GM20000 (cell line): ENCODE data around the gene ENPP3.
"Not testable (repeated sequence)": the region's sequence is repeated elsewhere in the genome, so short reads cannot be mapped to it uniquely, and the experiment has no call there.

Experiments
- DNase-seq: peaks from one replicate; pipeline ENCODE4 v3.0.0; 2012; ENCODE audit warnings: low spot score
- CTCF ChIP-seq: IDR thresholded peaks from 2 replicates; pipeline ENCODE4 v1.5.1; 2012; ENCODE audit warnings: mild to moderate bottlenecking, control low read depth; ENCODE audit errors: extremely low read depth, missing control alignments

The ENPP3 gene

GRCh38 chr6:131694832-131695426 is 57.8 kb downstream of the ENPP3 start:
- peak; percentile 54 for TF ChIP-seq CTCF
- peak; percentile 65 for DNase-seq

- DNase-seq: no peak
- no peak for TF ChIP-seq CTCF
Measured at GRCh38 chr6:131696956-131697355, 59.9 kb downstream of the ENPP3 start.

GRCh38 chr6:131700851-131701250 is 63.7 kb downstream of the ENPP3 start:
- DNase-seq: not testable (repeated sequence)

- not testable (repeated sequence) for DNase-seq
Measured at GRCh38 chr6:131703905-131704304, 66.8 kb downstream of the ENPP3 start.

- not testable (repeated sequence) for DNase-seq
Measured at GRCh38 chr6:131710917-131711316, 73.8 kb downstream of the ENPP3 start, which contains the start of gene CTAGE9. CTAGE9 (minus strand) TSS chr6:131711017; CDS start chr6:131711017, 0 bp downstream.

GRCh38 chr6:131715567-131715966 is 78.5 kb downstream of the ENPP3 start:
- DNase-seq: not testable (repeated sequence)

- TF ChIP-seq CTCF: no peak
- DNase-seq: no peak
Measured at GRCh38 chr6:131717836-131718542, 80.9 kb downstream of the ENPP3 start.

GRCh38 chr6:131721161-131721560 is 84.1 kb downstream of the ENPP3 start:
- no peak for TF ChIP-seq CTCF
- no peak for DNase-seq

GRCh38 chr6:131724114-131724513 is 87.0 kb downstream of the ENPP3 start:
- no peak for DNase-seq
- TF ChIP-seq CTCF: no peak
